ENCODE measurements around the gene CPLX4.

CPLX4 gene

GRCh38 chr18:59308248-59308937, 10.1 kb downstream of the CPLX4 start (continued):
- TF ChIP-seq HIC1 (tag by site-specific recombination; IDR thresholded peaks at IDR 0.05): peak; percentile 49; the same call in 1 of the 2 replicates
- TF ChIP-seq SALL2 (tag by site-specific recombination; IDR thresholded peaks at IDR 0.05; ENCODE audit: borderline replicate concordance): no peak
- peak; percentile 48; the same call in 1 of the 2 replicates for TF ChIP-seq ZBTB10 (tag by site-specific recombination; IDR thresholded peaks at IDR 0.05)
- peak; percentile 92 for TF ChIP-seq GLIS2 (tag by site-specific recombination; IDR thresholded peaks at IDR 0.05)
- TF ChIP-seq ZNF549 (tag by site-specific recombination; IDR thresholded peaks at IDR 0.05): no peak

GRCh38 chr18:59306640-59307039, 11.8 kb downstream of the CPLX4 start:
- H3K4me3 ChIP-seq (ENCODE audit: low read depth, low read length): no peak overlapping the region
- no peaks in the 10 kb centered on the region for H3K9me3 ChIP-seq (ENCODE audit: control insufficient read depth, insufficient read depth, low read depth, low read length)
- CTCF ChIA-PET: interaction anchor here (0.6 to 4.3 kb wide), 5 partner anchors 12 to 1243 kb away, joined by 3 to 37 read pairs (median 3); partner anchors contain the start of gene CPLX4
- H3K27ac ChIP-seq (ENCODE audit: extremely low read depth, low read depth, low read length): no peak overlapping the region
- TF ChIP-seq ZNF645 (tag by site-specific recombination; IDR thresholded peaks at IDR 0.05): no peak
- TF ChIP-seq ZBTB1 (tag by site-specific recombination; IDR thresholded peaks at IDR 0.05): no peak
- TF ChIP-seq ZBTB6 (tag by site-specific recombination; IDR thresholded peaks at IDR 0.05): no peak
- TF ChIP-seq ZNF23 (tag by site-specific recombination; IDR thresholded peaks at IDR 0.05; ENCODE audit: borderline replicate concordance): no peak
- TF ChIP-seq ZNF596 (tag by site-specific recombination; IDR thresholded peaks at IDR 0.05): no peak
- TF ChIP-seq HOXA7 (CRISPR knock-in tag; IDR thresholded peaks at IDR 0.05; ENCODE audit: borderline replicate concordance): no peak
- no peak for TF ChIP-seq ZNF529 (tag by site-specific recombination; IDR thresholded peaks at IDR 0.05; ENCODE audit: insufficient replicate concordance)
- TF ChIP-seq ZNF2 (tag by site-specific recombination; IDR thresholded peaks at IDR 0.05): no peak
- no peak for TF ChIP-seq ZNF791 (tag by site-specific recombination; IDR thresholded peaks at IDR 0.05)
- TF ChIP-seq ZNF132 (tag by site-specific recombination; IDR thresholded peaks at IDR 0.05; ENCODE audit: borderline replicate concordance): no peak
- H3K4me1 ChIP-seq (ENCODE audit: control insufficient read depth, insufficient read depth, low read length): peaks cover 5% of the 10 kb centered on the region
- POLR2A ChIA-PET: no interaction called here
- no peaks in the 10 kb centered on the region for H3K36me3 ChIP-seq (ENCODE audit: control insufficient read depth in 2 of 2, insufficient read depth in 1 of 2, low read length in 2 of 2)

- H3K4me1 ChIP-seq (ENCODE audit: control insufficient read depth, insufficient read depth, low read length): peaks cover 5% of the 10 kb centered on the region
- CTCF ChIA-PET: no interaction called here
These were observed 13.2 kb downstream of the CPLX4 start for GRCh38 chr18:59305295-59305694.

More at GRCh38 chr18:59305295-59305694, 13.2 kb downstream of the CPLX4 start:
- Histone ChIP-seq H3K9me3 (ENCODE audit: control insufficient read depth, insufficient read depth, low read depth, low read length) (no peaks in the 10 kb centered on the region), H3K27ac (ENCODE audit: extremely low read depth, low read depth, low read length) (no peak overlapping the region), H3K36me3 (ENCODE audit: control insufficient read depth in 2 of 2, insufficient read depth in 1 of 2, low read length in 2 of 2) (no peaks in the 10 kb centered on the region), H3K4me3 (ENCODE audit: low read depth, low read length) (no peak overlapping the region)
- TF ChIP-seq ZNF121 (tag by site-specific recombination; IDR thresholded peaks at IDR 0.05) (no peak), ZNF549 (tag by site-specific recombination; IDR thresholded peaks at IDR 0.05) (no peak), REPIN1 (tag by site-specific recombination; IDR thresholded peaks at IDR 0.05; ENCODE audit: low read depth) (no peak), ZBTB17 (tag by site-specific recombination; IDR thresholded peaks at IDR 0.05) (no peak), ZSCAN16 (tag by site-specific recombination; IDR thresholded peaks at IDR 0.05) (no peak)
- POLR2A ChIA-PET: no interaction called here
